ENCODE results near the gene FBXO36. TPM values are rescaled to one million over a fixed set of nuclear protein-coding genes. Genes with fewer than 3 reads are reported as not detected.

FBXO36 gene
- total RNA-seq, 1 experiment from 2014 or later: 3.0 TPM

- Histone ChIP-seq H3K9ac (ENCODE audit: extremely low read depth, insufficient read length, low read length) (no peak overlapping the region), H3K27me3 (ENCODE audit: insufficient read depth, low read length) (no peaks in the 10 kb centered on the region), H2AFZ (ENCODE audit: low read length) (no peak overlapping the region), H3K4me1 (ENCODE audit: insufficient read depth, low read length) (no peaks in the 10 kb centered on the region), H4K20me1 (ENCODE audit: control insufficient read depth, insufficient read depth, insufficient read length) (no peaks in the 10 kb centered on the region), H3K79me2 (ENCODE audit: insufficient read depth, low read length) (peaks cover 49% of the 10 kb centered on the region; the same call in 1 of the 2 replicates), H3K27ac (ENCODE audit: insufficient read length, low read depth, low read length) (no peak overlapping the region), H3K18ac (ENCODE audit: insufficient read length, low read depth, low read length) (no peak overlapping the region), H3T11ph (ENCODE audit: low read length) (no peak overlapping the region), H3K4ac (ENCODE audit: low read depth, low read length) (no peak overlapping the region), H3K4me2 (ENCODE audit: insufficient read depth, insufficient read length, low read length) (no peak overlapping the region), H3K56ac (ENCODE audit: insufficient read length, low read depth, low read length) (no peak overlapping the region), H2BK12ac (ENCODE audit: insufficient read length, low read depth, low read length) (no peak overlapping the region), H2BK15ac (ENCODE audit: low read depth, low read length) (no peak overlapping the region), H3K79me1 (ENCODE audit: insufficient read depth, low read depth, low read length, poor library complexity, severe bottlenecking) (peaks cover 7% of the 10 kb centered on the region), H3K23ac (ENCODE audit: insufficient read length, low read depth, low read length) (no peak overlapping the region), H4K91ac (ENCODE audit: insufficient read length, low read depth, low read length) (no peak overlapping the region), H4K5ac (ENCODE audit: insufficient read length, low read depth, low read length) (no peak overlapping the region), H3K23me2 (ENCODE audit: insufficient read length, low read depth, low read length, poor library complexity, severe bottlenecking) (no peaks in the 10 kb centered on the region), H3K14ac (ENCODE audit: insufficient read depth, low read length) (no peak overlapping the region), H3K9me3 (ENCODE audit: control insufficient read depth, low read depth, low read length) (no peaks in the 10 kb centered on the region), H4K8ac (replicated peaks; ENCODE audit: insufficient read length, low read depth, low read length) (no peak overlapping the region), H2BK20ac (ENCODE audit: low read depth, low read length, poor library complexity, severe bottlenecking) (no peak overlapping the region), H2BK5ac (ENCODE audit: insufficient read length, low read length) (no peak overlapping the region), H2AK5ac (ENCODE audit: insufficient read length, low read length) (no peak overlapping the region), H2BK120ac (ENCODE audit: low read depth, low read length, poor library complexity, severe bottlenecking) (no peak overlapping the region)
- DNase-seq: no peak
- Mint-ChIP-seq H3K4me3 (no peak overlapping the region), H3K36me3 (ENCODE audit: insufficient read depth in 1 of 3, low read depth in 3 of 3) (peaks cover 9 to 20% (median 18%) of the 10 kb centered on the region in 3 experiments; a peak in 6 of 7 replicates), H3K9me3 (no peaks in the 10 kb centered on the region), H3K4me1 (peaks cover 17 to 22% of the 10 kb centered on the region in 2 experiments), H3K27ac (peak overlapping the region in 1 of 3 experiments; percentile 83; a peak in 2 of 7 replicates), H3K27me3 (ENCODE audit: low read depth) (no peaks in the 10 kb centered on the region)
- WGBS (ENCODE audit: extremely low coverage, insufficient read length, low lambda C conversion rate): no CpG with 5 or more reads among the region's 2 CpGs
- no peak for TF ChIP-seq CTCF (conservative IDR thresholded peaks at IDR 0.05)
These were observed 8.1 kb upstream of the FBXO36 start for GRCh38 chr2:229914171-229914570.

Measured in H9 (cell line).